NK-92 (cell line): Measurements from ENCODE around the gene COL21A1.

Experiments
- DNase-seq: peaks from one replicate; lab custom pipeline; 2025; ENCODE audit not compliant: unreplicated experiment; lab: John Stamatoyannopoulos, UW

Gene COL21A1

GRCh38 chr6:56140090-56140489 is 107.3 kb downstream of the COL21A1 start:
- no peak for DNase-seq

- no peak for DNase-seq
Measured at GRCh38 chr6:56115715-56116114, 131.7 kb downstream of the COL21A1 start.

DNA sequence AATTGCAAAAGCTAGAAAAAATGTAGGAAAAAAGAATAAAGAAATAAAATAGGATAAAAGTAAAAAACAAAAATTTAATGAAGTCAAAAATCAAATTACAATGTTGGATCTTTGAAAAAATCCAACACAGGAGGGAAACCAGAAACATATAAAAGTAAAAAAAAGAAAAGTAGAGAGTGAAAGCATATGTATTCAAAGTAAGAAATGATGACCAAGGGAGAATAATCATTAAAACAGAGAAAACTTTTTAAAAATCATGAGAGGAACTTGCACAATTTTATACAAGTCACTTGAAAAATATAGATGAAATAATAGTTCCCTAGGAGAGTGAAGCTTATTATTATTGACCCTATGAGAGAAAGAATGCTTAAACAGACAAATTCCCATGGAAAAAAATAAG is 138.2 kb downstream of the COL21A1 start:
- DNase-seq: no peak

GRCh38 chr6:56106231-56106630 is 141.1 kb downstream of the COL21A1 start:
- DNase-seq: no peak

GRCh38 chr6:56104591-56104990 is 142.8 kb downstream of the COL21A1 start:
- DNase-seq: no peak

DNA sequence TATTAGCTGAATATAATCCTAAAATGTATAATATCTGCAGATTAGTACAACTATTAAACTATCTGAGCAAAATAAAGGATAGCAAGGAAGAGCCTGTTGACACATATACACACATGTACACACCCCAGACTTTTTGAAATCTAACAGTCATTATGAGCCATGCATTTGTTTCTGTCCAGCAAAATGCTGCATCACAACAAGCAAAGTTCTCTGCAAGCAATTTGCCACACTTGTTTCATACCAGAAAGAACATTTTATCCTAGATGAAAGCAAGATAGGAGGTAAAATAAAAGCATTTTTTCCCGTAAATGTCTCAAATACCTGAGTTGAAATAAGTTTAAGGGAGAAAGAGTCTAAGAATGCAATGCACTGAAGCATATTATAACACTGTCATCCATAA is 145.2 kb downstream of the COL21A1 start:
- no peak for DNase-seq

GRCh38 chr6:56101141-56101553 is 146.2 kb downstream of the COL21A1 start:
- DNase-seq: no peak

DNA sequence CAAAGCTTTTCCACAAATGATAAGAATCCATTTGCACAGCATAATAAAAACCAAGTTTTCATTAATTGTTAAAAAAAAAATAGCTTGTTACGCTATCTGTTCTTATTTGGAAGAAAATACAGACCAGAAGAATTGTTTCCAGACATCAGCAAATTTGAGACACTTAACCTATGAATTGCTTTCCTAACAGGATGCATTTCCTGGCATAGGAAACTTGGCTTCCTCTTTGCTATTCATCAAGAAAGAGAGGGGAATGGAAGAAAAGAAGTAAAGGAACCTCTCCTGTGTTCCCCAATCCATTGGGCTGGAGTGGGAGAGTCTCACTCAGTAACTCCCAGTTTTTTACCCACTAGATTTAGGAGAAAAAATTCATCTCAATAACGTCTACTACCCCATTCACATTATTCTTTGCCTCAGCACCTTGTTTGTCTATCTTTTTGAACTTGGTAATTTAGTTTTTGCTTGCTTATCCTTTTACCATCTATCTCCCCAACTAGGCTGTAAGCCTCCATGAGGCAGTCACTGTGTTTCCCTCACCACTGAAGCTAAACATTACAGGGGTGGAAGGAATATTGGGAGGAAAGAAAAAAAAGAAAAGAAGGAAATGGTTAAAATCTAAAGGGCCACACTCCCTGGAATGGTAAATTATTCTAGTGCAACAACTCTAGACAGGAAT is 150.3 kb downstream of the COL21A1 start:
- no peak for DNase-seq

GRCh38 chr6:56096541-56096940 is 150.8 kb downstream of the COL21A1 start:
- no peak for DNase-seq

DNA sequence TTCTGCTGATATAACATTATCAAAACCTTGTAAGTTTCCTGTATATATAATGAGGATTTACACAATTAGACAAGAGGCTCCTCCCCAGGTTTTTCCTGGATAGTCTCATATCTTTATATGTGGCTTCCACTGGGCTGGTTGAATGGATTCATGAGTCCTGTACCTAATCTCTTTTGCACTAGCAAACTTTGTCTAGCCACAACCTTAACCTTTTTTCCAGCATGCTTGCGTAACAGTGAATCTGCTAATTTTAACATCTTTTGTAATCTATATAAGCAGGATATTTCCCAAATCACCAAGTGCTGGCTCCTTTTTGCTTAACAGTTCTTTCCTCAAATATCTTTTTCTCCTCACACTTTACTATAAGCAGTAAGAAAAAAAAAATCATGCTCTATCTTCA is 153.6 kb downstream of the COL21A1 start:
- DNase-seq: no peak

DNA sequence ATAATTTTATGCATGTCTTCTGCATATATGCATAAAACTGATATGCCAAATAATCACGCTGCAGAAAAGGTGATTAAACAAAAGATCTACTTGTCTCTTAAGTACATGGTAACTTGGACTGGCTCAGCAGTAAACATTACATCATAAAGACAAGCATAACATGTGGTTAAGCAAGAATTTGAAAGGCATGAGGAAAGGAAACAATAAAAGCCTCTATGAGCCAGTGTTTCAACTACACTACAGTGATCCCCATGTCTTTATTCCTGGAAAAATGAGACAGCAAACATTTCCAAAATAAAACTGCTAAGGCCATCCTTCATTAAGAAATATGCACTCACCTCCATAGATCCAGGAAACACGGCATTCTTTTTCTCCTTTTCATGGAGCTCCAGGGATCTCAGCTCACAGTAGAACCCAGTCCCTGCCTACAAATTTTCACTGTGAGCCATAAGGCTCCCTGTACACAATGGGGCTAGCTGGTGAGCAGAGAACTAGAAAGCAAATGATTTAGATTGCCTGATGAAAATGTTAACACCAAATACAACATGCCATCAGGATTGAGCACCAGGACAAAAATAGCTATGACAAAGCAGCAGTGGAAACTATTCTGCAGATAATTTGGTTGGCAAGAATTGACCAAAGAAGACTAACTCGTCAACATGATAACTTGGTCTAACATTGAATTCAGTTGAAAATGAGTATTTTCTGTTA is 156.1 kb downstream of the COL21A1 start:
- DNase-seq: no peak

- DNase-seq: no peak
Measured at GRCh38 chr6:56088641-56089040, 158.7 kb downstream of the COL21A1 start.

GRCh38 chr6:56087421-56087820 is 160.0 kb downstream of the COL21A1 start:
- DNase-seq: no peak

GRCh38 chr6:56079751-56080540 is 167.4 kb downstream of the COL21A1 start:
- DNase-seq: no peak

DNA sequence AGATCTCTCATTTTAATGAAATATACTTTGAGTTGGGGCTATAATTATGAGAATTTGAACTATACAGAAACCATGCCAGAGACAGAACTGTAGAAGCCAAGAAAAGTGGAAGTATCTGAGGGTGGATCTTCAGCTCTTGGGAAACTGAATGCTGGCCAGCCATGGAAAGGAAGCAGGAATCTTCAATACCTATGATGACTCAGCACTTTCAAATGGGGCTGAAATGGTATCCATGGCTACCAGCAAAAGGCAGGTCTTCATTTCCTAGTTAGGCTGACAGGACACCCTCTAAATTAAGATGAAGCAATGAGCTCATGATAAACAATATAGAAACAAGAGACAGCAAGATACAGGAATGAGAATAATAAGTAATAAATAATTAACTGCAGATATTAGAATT is 171.3 kb downstream of the COL21A1 start:
- no peak for DNase-seq

DNA sequence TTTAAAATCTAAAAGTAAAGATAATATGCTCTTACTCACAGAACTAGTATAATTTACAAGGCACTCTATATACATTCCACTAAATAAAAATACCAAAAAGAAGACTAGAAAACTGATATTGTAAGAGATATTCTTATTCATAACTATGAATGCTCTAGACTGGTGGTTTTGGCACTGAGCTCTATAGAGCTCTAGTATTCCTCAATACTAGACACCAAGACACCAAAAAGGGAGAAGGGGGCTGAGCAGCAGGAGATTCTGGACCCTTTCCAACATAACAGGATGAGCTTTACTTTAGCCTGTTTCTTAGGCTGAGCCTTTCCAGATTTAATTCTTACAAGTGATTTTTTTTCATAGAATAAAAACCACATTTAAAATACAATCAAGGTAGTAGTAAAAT is 173.6 kb downstream of the COL21A1 start:
- DNase-seq: no peak

DNA sequence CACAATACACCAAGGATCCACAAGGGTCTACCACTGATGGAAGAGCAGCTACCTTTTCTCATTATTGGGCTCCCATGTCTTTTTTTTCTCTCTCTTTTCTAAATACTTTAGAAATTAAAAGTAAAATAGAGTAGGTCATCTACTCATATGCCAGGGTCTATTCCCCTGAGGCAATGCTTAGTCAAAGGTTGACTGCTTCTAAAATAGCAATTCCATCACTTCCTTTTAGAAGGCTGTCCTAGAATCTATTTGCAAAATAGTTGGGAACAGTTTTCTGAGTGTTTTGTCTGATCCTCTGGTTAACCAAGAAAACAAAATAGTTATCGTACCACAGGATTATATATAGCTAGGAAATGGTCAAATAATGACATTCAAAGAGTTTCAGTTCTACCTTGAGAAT is 174.1 kb downstream of the COL21A1 start:
- no peak for DNase-seq

GRCh38 chr6:56072856-56073255 is 174.5 kb downstream of the COL21A1 start:
- no peak for DNase-seq

- DNase-seq: no peak
Measured at GRCh38 chr6:56065408-56065807, 182.0 kb downstream of the COL21A1 start.

DNA sequence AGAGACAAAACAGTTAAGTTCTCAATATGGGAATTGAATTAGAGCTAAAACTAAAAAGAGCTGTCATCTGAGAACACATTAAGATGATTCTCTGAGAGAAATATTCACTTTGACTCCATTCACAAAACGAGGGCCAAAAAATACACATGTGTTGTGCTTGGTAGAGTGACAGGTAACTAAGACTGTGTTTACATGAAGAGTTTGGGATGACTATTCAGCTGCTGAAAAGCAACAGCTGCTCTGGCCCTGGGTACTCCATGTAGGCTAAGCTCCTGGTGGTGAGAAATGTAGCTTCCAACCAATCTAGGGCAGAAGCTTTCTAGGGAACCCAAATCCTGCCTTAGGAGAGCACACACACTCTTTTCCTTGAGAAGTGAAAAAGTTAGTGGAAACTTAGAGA is 184.5 kb downstream of the COL21A1 start:
- no peak for DNase-seq

DNA sequence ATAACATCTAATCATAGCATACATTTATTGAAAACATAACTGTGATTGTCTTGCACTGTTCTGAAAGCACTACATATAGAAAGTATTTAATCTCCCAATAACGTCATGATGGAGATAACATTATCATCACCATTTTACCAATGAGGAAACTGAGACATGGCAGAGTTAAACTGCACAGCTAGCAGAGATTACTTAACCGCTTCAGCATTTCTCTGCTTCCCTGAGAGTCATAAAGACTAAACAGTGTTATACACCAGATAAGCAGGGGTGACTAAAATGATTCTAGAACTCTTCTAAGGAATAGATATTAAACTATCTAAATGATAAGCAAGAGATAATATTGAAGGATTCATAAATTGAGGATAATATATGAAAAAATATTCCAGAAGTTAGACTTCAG is 188.7 kb downstream of the COL21A1 start:
- DNase-seq: no peak

DNA sequence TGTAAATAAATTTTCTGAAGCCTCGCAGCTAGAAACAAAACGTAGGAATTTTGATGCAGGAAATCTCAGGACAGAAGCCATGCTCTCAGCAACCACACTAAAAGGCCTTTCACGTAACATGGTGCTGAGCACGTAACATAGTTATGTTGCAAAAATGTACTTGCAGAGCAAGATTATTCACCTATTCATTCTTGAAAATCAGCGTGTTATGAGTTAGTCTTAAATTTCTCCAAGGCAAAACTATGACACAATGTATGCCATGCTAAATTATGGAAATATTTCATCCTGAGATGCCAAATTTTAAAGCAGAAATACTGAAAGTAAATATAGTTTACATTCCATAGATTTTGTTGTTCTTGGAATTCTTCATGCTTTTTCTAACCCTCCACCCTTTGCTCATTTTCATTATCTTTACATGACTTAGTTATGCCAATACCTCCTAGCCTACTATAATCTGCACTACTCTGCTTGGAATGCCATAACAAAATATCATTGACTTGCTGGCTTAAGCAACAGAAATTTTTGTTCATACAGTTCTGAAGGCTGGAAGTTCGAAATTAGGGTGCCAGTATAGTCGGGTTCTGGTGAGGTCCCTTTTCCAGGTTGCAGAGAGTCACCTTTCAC is 192.2 kb downstream of the COL21A1 start:
- DNase-seq: no peak
